Pancreas (tissue), 10 donors: ENCODE data around the gene CHST11. TPM values are rescaled to one million over a fixed set of nuclear protein-coding genes. Genes with fewer than 3 reads are reported as not detected.
A peak's percentile ranks its signal among the peaks of the same experiment; 100 is the strongest.

Experiments used
- ATAC-seq, 4 donors: fragments of 200-7000 bp; cut with Tn5 transposase; one replicate each; pipeline versions ENCODE4 v1.8.0 to v1.9.1; 2020; ENCODE audit warnings: mild to moderate bottlenecking in 4 of 4, moderate library complexity in 4 of 4
- DNase-seq, 6 donors: peaks; one replicate each; pipeline ENCODE4 v3.0.0-alpha.2; 2020
- FAIRE-seq: peaks from 2 replicates; lab custom pipeline; 2012; peaks lifted over from hg19 to GRCh38; lab: Jason Lieb, UNC
- H3K27ac ChIP-seq, 4 donors: fragments of 200-600 bp; sonication (generic); 1 replicate in 3 of 4; 2 replicates in 1 of 4; pipeline versions ENCODE4 v1.5.0 to v1.8.0; 2020
- H3K27me3 ChIP-seq, 4 donors: fragments of 200-600 bp; one replicate each; pipeline ENCODE4 v1.8.0; 2021
- H3K36me3 ChIP-seq, 3 donors: fragments of 200-600 bp; sonication (generic) in 1 of 3; one replicate each; pipeline versions ENCODE4 v1.5.0 to v1.8.0; 2020 to 2021
- H3K4me1 ChIP-seq, 3 donors: fragments of 200-600 bp; one replicate each; pipeline ENCODE4 v1.8.0; 2021
- H3K4me3 ChIP-seq, 4 donors: fragments of 200-600 bp; sonication (generic) in 2 of 4; one replicate each; pipeline versions ENCODE4 v1.5.0 to v1.8.0; 2020 to 2021
- H3K9me3 ChIP-seq, 4 donors: fragments of 200-600 bp; one replicate each; pipeline ENCODE4 v1.8.0; 2021
- WGBS, 2 donors: extraction: QIAGEN DNeasy Blood & Tissue Kit; methylation state at CpG; one replicate each; pipeline ENCODE4 v1.1.7; 2013; 5-methylcytosine and 5-hydroxymethylcytosine counted together
- intact Hi-C, 3 donors: fragments of 100-400 bp; cut with DNase I; formaldehyde crosslinking; loops; one replicate each; pipeline versions ENCODE4 v1.11.1 to v1.14.2; 2022
- polyA plus RNA-seq, 2 donors: library from polyadenylated mRNA; stranded (reverse); fragments of 200-250 nt; gene quantifications; one replicate each; pipeline ENCODE4 v1.2.3, GENCODE V29; 2013
- total RNA-seq, 6 donors: library from RNA; stranded (reverse); fragmentation: NEBNext Ultra II Directional in 4 of 6; extraction: Animal tissue kit (Norgen Biotek cat#: 25700) in 4 of 6; gene quantifications; one replicate each; pipeline versions ENCODE4 v1.2.1 to v1.2.4, GENCODE V29; 2021 to 2023
- TF ChIP-seq, protein P1 (sequence below), 4 donors: fragments of 200-600 bp; sonication (generic) in 3 of 4; IDR thresholded peaks; one replicate each; pipeline versions ENCODE4 v1.5.0 to v1.8.0; 2021; ENCODE audit warnings: antibody characterized with exemption in 4 of 4
- donor health status: healthy with polysubstance abuse.
- donor health status: DM: no; HTN: no; CAD: no; lungs with moderate emphysema.
- donor health status: DM: no; HTN: no; CAD: no.
- donor health status: control.
- donor health status: control.
- donor health status: Bipolar disorder and iron deficiency.
- donor health status: DM: yes; HTN: yes; CAD: no.
- donor health status: DM: no; HTN: no; CAD: no.
- donor health status: DM: no; HTN: no; CAD: no.
- donor health status: DM: yes; HTN: yes; CAD: no.

CHST11 gene
- total and polyA plus RNA-seq, 8 donors, result 1.1 to 14.8 (median 7.8) TPM

DNA sequence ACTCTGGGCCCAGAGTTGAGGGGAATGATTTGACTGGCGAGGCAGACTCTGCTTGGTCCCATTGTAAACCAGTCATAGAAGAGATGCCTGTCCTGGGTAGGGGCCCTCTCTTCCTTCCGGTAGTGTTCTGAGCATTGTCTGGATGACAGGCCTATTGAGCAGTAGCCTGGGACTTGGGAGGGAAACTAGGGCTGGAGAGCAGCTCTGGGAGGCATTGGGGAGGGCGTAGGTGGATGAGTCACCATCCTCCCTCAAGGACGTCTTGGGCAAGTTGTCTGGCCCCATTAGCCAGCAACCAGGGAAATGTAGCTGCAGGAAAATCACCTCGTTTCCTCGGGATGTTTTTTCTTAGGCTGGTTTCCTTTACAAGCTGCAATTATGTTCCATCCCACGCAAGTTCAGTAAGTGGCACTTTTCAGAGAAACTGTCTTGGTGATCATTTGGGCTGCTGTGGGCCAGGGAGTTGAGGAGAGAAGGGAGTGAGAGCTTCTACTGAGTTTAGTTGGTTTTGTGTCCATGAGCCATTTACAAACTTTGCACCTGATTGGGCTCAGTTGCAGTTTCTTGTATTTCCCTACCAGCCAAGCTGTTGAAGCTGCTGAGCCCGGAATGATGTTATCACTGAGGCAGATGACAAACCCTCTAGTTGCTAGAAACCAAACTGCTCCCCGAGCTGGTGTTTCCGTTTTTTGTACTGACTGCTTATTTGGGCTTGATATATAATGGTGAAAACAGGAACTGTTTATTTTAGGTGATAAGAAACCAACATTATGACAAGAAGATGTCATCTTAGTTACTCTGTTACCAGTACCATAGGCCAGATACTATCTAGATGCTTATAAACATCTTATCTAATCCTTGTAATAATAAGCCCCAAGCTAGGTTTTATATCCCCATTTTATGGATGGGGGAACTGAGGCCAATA, 147.6 kb downstream of the CHST11 start:
- H3K4me3 ChIP-seq, result no peak overlapping the region
- TF ChIP-seq, protein P1, sequence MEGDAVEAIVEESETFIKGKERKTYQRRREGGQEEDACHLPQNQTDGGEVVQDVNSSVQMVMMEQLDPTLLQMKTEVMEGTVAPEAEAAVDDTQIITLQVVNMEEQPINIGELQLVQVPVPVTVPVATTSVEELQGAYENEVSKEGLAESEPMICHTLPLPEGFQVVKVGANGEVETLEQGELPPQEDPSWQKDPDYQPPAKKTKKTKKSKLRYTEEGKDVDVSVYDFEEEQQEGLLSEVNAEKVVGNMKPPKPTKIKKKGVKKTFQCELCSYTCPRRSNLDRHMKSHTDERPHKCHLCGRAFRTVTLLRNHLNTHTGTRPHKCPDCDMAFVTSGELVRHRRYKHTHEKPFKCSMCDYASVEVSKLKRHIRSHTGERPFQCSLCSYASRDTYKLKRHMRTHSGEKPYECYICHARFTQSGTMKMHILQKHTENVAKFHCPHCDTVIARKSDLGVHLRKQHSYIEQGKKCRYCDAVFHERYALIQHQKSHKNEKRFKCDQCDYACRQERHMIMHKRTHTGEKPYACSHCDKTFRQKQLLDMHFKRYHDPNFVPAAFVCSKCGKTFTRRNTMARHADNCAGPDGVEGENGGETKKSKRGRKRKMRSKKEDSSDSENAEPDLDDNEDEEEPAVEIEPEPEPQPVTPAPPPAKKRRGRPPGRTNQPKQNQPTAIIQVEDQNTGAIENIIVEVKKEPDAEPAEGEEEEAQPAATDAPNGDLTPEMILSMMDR (IDR thresholded peaks at IDR 0.05), result no peak
- no peaks in the 10 kb centered on the region for H3K36me3 ChIP-seq
- peak in 4 of 6 donors; percentile 36 to 64 (median 50) for DNase-seq
- FAIRE-seq, result no peak
- peaks cover 5 to 7% (median 6%) of the 10 kb centered on the region in 3 donors for H3K4me1 ChIP-seq
- intact Hi-C loops, result no loop called here
- H3K27ac ChIP-seq, result peak overlapping the region in 2 of 4 donors; percentile 18 to 48
- no peaks in the 10 kb centered on the region for H3K9me3 ChIP-seq
- 75 to 79% methylated on average over 10 of the region's 10 CpGs for WGBS, 2 donors
- peak; percentile 71 to 86 (median 79) for ATAC-seq
- no peaks in the 10 kb centered on the region for H3K27me3 ChIP-seq

DNA sequence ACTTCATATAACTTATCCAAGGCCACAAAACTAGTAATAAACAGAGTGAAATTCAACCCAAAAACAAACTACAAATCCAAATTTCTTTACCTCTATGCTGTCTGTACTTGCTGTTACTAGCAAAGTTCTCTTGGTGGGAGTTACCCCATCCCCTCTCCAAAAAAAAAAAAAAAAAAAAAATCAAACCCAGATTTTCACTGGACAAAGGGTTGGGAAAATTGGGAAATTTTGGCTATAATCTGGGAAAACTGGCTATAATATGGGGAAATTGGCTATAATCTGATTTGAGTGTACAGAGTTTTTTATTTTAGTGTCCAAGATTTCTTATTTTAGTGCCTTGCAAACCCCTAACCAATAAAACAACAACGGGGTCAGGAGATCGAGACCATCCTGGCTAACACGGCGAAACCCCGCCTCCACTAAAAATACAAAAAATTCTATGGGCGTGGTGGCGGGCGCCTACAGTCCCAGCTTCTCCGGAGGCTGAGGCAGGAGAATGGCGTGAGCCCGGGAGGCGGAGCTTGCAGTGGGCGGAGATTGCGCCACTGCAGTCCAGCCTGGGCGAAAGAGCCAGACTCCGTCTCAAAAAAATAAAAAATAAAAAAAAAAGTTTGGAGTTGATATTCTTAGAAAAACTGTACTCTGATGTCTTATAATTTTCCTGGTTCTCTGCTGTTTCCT, 148.4 kb downstream of the CHST11 start:
- ATAC-seq, result peak in 1 of 4 donors; percentile 12
- Histone ChIP-seq H3K4me1 (peaks cover 0 to 3% (median 0%) of the 10 kb centered on the region in 3 donors), H3K27ac (no peak overlapping the region), H3K36me3 (no peaks in the 10 kb centered on the region), H3K9me3 (no peaks in the 10 kb centered on the region), H3K4me3 (no peak overlapping the region), H3K27me3 (no peaks in the 10 kb centered on the region)
- WGBS, 2 donors, result 93 to 94% methylated on average over 16 of the region's 16 CpGs
- intact Hi-C loops, result no loop called here
- DNase-seq, result peak in 1 of 6 donors; percentile 26
- FAIRE-seq, result no peak
- TF ChIP-seq, protein P1 (IDR thresholded peaks at IDR 0.05), result no peak

DNA sequence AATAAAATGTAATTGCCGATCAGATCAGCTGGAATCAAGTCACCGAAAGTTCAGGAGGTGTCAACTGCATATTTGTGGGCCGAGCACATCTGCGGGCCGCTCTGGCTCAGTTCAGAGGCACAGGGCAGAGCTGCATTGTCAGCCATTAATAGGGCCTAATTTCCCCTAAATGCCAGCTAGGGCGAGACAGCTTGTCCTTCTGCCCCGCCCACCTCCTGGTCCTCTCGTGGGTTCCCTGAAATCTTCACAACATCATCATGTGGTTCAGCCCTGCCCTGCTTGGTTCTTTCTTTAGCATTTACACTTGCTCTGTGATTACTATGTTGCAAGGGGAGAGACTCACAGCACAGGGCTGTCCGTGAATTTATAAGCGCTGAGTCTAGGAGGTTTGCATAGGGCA, 148.9 kb downstream of the CHST11 start:
- Histone ChIP-seq H3K4me1 (peaks cover 0 to 3% (median 0%) of the 10 kb centered on the region in 3 donors), H3K4me3 (no peak overlapping the region), H3K27me3 (no peaks in the 10 kb centered on the region), H3K9me3 (no peaks in the 10 kb centered on the region), H3K27ac (no peak overlapping the region), H3K36me3 (no peaks in the 10 kb centered on the region)
- intact Hi-C loops, result no loop called here
- TF ChIP-seq, protein P1 (IDR thresholded peaks at IDR 0.05), result no peak
- ATAC-seq, result peak in 3 of 4 donors; percentile 38 to 59 (median 53)
- no peak for FAIRE-seq
- DNase-seq, result peak in 1 of 6 donors; percentile 46
- WGBS, 2 donors, result 84 to 85% methylated on average over 10 of the region's 10 CpGs

DNA sequence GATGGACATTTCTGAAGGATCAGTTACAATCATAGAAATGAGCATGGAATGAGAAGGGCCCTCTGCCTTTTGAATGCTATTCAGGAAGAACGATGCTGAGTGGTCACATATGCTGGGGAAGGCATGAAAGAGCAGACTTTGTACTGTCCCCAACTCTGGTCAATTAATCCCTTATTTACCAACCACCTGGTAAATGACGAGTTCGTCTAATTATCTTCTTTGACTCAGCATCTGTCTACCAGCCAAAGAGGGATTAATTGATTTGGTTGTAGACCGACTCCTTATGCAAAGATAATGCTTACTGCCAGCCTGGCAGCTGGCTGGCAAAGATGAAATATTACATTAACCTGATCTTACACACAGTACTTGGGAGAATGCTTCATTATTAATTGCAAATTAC, 152.2 kb downstream of the CHST11 start:
- H3K36me3 ChIP-seq, result no peaks in the 10 kb centered on the region
- no peak overlapping the region for H3K27ac ChIP-seq
- ATAC-seq, result peak in 1 of 4 donors; percentile 34
- intact Hi-C loops, result no loop called here
- TF ChIP-seq, protein P1 (IDR thresholded peaks at IDR 0.05), result no peak
- H3K9me3 ChIP-seq, result no peaks in the 10 kb centered on the region
- DNase-seq, result no peak
- H3K27me3 ChIP-seq, result no peaks in the 10 kb centered on the region
- WGBS, 2 donors, result 35 to 38% methylated on average over 4 of the region's 4 CpGs
- H3K4me3 ChIP-seq, result no peak overlapping the region
- H3K4me1 ChIP-seq, result no peaks in the 10 kb centered on the region
- FAIRE-seq, result no peak
